Fibroblast of upper back skin (primary cell): ENCODE results near the gene SHC4.
"Not testable (repeated sequence)": the region's sequence is repeated elsewhere in the genome, so short reads cannot be mapped to it uniquely, and the experiment has no call there.

Experiments used
- DNase-seq: peaks from one replicate; pipeline ENCODE4 v3.0.0-alpha.2; 2013

SHC4 gene

GRCh38 chr15:48876057-48876456 is 87.7 kb downstream of the SHC4 start:
- no peak for DNase-seq

GRCh38 chr15:48875241-48875960 is 88.3 kb downstream of the SHC4 start:
- DNase-seq: no peak

GRCh38 chr15:48872632-48873031 is 91.1 kb downstream of the SHC4 start:
- no peak for DNase-seq

GRCh38 chr15:48871542-48871941 is 92.2 kb downstream of the SHC4 start:
- DNase-seq: no peak

- no peak for DNase-seq
Measured at GRCh38 chr15:48869966-48870365, 93.8 kb downstream of the SHC4 start.

- DNase-seq: peak; percentile 58
Measured at GRCh38 chr15:48868536-48868935, 95.2 kb downstream of the SHC4 start.

GRCh38 chr15:48868023-48868422 is 95.7 kb downstream of the SHC4 start:
- DNase-seq: no peak

GRCh38 chr15:48866141-48866563 is 97.6 kb downstream of the SHC4 start:
- DNase-seq: peak; percentile 72

- peak; percentile 86 for DNase-seq
Measured at GRCh38 chr15:48865370-48866079, 98.2 kb downstream of the SHC4 start.

GRCh38 chr15:48862705-48863104 is 101.0 kb downstream of the SHC4 start:
- DNase-seq: no peak

GRCh38 chr15:48861813-48862431 is 101.8 kb downstream of the SHC4 start:
- DNase-seq: peak; percentile 72

GRCh38 chr15:48859426-48859825 is 104.3 kb downstream of the SHC4 start:
- DNase-seq: no peak

GRCh38 chr15:48858401-48858800 is 105.3 kb downstream of the SHC4 start:
- DNase-seq: peak; percentile 53

- peak; percentile 51 for DNase-seq
Measured at GRCh38 chr15:48856942-48857341, 106.8 kb downstream of the SHC4 start.

- DNase-seq: peak; percentile 64
Measured at GRCh38 chr15:48855501-48856440, 107.9 kb downstream of the SHC4 start.

- not testable (repeated sequence) for DNase-seq
Measured at GRCh38 chr15:48854434-48854833, 109.3 kb downstream of the SHC4 start.

- DNase-seq: no peak
Measured at GRCh38 chr15:48851956-48852355, 111.8 kb downstream of the SHC4 start.

- no peak for DNase-seq
Measured at GRCh38 chr15:48850648-48851047, 113.1 kb downstream of the SHC4 start.

- DNase-seq: no peak
Measured at GRCh38 chr15:48845123-48845522, 118.6 kb downstream of the SHC4 start.

- DNase-seq: no peak
Measured at GRCh38 chr15:48842501-48842900, 121.2 kb downstream of the SHC4 start.

GRCh38 chr15:48834756-48835155 is 129.0 kb downstream of the SHC4 start:
- no peak for DNase-seq

GRCh38 chr15:48833526-48834239 is 130.0 kb downstream of the SHC4 start:
- no peak for DNase-seq
